SIG-M5 (cell line): ENCODE results near the gene CEP78.
"Not testable (repeated sequence)": the region's sequence is repeated elsewhere in the genome, so short reads cannot be mapped to it uniquely, and the experiment has no call there.

Source experiments
- DNase-seq: peaks from one replicate; lab custom pipeline; 2025; lab: John Stamatoyannopoulos, UW

The CEP78 gene, protein sequence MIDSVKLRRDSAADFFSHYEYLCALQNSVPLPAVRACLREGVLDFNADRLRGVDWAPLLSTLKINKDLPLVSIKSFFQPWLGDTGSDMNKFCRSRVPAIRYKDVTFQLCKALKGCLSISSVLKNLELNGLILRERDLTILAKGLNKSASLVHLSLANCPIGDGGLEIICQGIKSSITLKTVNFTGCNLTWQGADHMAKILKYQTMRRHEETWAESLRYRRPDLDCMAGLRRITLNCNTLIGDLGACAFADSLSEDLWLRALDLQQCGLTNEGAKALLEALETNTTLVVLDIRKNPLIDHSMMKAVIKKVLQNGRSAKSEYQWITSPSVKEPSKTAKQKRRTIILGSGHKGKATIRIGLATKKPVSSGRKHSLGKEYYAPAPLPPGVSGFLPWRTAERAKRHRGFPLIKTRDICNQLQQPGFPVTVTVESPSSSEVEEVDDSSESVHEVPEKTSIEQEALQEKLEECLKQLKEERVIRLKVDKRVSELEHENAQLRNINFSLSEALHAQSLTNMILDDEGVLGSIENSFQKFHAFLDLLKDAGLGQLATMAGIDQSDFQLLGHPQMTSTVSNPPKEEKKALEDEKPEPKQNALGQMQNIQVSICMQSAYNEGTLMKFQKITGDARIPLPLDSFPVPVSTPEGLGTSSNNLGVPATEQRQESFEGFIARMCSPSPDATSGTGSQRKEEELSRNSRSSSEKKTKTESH

DNA sequence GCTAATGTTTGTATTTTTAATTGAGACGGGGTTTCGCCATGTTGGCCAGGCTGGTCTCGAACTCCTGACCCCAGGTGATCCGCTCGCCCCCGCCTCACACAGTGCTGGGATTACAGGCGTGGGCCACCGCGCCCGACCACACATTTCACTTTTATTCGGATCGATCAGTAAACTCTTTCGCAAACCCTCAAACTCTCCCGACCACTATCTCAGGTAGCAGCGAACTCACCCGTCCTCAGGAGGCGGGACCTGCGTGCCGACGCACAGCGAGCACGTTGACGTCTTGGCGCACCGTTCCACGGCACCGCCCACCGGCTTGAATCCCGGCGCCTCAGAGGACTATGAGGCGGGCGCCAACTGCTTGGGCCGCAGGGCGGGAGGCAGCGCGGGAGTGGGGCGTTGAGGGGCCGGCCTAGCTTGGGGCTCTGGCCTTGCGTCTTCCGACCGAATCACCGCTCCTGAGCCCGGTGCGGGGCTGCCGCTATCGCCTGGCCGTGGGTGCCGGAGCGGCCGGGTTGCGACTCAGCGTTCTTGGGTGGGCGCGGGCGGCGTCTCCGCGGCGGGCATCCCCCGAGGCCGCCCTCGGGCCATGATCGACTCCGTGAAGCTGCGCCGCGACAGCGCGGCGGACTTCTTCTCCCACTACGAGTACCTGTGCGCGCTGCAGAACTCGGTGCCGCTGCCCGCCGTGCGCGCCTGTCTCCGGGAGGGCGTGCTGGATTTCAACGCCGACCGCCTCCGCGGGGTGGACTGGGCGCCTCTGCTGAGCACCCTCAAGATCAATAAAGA lies at the start of gene CEP78:
Gene CEP78, plus strand, starts transcription at position 314 of the 789 bp plus-strand sequence. Its CDS starts 276 bp downstream, at position 590.
- DNase-seq = peak; percentile 3

DNA sequence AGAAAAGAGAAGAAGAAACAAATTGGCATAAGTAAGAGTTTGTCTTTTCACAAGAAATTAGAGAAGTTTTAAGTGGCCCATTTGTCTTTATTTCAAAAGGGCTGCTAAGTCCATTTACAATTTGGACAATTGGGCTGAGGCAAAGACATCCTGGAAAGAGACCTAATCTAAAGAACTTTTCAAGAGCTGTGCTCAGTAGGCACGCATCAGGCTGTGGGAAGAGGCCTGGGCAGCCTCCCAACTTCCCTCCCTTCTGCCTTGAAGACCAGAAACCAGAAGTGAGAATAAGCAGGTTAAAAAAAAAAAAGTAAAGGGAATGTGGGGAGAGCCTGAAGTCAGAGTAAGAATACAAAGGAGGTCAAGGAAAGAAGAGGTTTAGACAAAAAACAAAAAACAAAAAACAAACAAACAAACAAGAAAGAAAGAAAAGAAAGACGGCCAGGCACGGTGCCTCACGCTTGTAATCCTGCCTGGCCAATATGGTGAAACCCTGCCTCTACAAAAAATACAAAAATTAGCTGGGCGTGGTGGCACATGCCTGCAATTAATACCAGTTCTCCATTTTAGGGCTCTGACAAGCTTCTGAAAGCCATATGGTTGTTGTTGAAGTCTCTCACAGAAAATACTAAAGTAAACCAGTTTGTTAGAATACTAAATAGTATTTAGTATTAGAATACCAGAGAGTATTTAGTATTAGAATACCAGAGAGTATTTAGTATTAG lies 48.0 kb upstream of the CEP78 start:
- DNase-seq = no peak

DNA sequence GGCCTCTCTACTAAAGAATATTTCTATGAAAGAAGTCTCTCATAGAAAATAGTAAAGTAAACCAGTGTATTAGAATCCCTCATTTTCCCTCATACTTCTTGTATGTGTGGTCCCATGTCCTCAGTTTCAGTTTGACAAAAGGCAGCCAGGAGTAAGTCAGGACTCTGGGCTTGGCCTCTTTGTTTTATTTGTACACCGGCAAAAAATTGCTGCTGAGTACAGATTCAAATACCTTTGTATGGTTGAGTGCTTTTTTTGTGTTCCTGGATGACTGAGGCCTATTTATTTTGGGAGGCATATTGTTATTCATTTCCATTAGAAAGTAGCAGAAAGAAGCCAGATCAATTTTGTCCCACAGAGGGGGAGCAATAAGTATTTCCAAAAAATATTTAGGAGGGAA lies 47.3 kb upstream of the CEP78 start:
- no peak for DNase-seq

DNA sequence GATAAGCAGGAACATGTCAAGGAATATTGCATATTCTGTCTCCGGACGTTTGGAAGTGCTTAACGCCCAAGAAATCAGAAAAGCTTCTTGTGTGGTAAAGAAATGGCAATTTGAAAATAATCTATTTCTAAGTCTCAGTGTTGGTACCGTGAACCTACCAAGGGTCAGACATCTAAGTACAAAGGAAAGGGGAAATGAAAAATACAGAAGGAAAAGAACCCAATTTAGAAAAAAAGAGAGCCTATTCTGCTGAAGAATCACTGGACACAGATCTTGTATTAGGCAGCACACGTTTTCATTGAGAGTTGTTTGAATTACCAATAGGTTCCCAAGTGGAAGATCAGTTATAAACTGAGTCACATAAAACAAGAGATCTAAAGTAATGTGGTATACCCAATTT lies 46.9 kb upstream of the CEP78 start:
- DNase-seq = no peak

DNA sequence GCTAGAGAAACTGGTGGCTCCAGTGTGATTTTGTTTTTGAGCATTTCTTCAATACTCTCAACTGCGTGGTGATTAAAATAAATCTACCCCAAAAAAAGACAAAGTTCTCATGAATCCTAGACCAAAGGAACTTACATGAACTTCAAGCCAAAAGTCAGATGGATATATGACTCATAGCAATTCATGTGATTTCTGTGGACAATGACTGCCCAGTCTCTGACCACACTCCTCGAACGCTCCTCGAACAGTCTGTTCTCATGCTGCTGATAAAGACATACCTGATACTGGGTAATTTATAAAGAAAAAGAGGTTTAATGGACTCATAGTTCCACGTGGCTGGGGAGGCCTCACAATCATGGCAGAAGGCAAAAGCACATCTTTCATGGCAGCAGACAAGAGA lies 46.4 kb upstream of the CEP78 start:
- no peak for DNase-seq

DNA sequence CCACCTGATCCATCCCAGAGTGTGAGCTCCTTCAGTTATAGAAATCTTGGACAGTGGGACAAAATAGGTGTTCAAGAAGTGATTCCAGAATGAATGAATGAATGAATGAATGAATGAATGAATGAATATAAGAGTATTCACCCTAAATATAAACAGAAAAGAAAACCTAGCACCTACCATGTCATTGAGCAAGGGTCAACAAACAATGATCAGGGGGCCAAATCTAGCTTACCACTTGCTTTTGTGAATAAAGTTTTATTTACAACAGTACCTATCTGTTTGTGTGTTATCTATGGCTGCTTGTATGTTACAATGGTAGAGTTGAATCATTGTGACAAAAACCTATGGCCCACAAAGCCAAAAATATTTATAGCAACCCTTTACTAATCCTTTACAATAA lies 43.9 kb upstream of the CEP78 start:
- DNase-seq = no peak

DNA sequence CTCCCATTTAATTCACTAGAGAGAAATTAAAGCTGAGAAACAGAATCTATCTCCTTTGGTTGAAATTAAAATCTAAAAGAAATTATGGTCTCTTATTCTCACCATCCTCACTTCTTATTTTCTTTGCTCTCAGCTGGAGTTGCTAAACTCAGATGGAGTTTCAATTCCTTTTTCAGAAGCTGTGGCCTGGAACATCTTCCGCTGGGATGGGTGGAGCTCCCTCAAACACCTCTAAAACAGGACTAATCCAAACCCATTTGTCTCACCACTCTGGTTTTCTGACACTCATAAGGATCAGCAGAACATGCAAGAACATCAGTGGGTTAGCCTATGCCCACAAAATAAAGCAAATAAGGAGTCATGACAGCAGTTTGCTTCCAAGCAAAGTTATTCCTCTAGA lies 39.6 kb upstream of the CEP78 start:
- DNase-seq = no peak

DNA sequence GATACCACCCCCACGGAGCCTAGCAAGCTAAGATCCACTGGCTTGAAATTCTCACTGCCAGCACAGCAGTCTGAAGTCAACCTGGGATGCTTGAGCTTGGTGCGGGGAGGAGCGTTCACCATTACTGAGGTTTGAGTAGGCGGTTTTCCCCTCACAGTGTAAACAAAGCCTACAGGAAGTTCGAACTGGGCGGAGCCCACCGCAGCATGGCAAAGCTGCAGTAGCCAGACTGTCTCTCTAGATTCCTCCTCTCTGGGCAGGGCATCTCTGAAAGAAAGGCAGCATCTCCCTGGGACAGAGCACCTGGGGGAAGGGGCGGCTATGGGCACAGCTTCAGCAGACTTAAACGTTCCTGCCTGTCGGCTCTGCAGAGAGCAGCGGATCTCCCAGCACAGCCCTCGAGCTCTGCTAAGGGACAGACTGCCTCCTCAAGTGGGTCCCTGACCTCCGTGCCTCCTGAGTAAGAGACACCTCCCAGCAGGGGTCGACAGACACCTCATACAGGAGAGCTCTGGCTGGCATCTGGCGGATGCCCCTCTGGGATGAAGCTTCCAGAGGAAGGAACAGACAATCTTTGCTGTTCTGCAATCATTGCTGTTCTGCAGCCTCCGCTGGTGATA lies 34.6 kb upstream of the CEP78 start:
- DNase-seq = not testable (repeated sequence)

DNA sequence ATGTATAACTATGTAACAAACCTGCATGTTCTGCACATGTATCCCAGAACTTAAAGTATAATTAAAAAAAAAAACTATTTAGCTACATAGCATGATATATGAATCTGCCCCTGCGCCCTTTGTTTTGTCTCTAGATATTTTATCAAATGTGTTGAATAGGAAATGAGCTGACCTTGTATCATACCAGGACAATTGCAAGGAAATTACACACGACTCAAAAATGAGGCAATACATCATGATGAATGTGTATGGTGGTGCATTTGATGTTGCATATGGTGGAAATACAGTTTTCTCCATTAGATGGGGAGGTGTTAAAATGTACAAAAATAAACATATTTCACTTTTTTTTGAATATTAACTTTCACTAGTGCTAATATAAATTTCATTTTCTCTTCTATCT lies 28.6 kb upstream of the CEP78 start:
- no peak for DNase-seq

DNA sequence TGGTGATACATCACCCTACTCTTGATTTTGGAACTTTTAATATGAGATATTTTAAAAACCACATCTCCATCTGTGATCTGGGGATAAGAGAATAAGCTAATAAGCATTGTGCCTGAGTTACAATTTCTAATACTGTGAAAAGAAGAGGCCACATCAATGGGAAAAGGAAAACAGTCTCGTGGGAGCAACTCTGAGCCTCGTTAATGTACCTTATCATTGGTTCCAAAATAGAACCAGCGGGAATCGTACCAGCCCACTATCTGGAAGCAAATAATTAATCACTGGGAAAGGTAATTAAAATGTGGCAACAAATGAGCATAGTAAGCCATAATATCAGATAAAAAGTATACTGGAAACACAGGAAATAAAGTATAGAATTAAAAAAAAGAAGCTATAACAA lies 28.0 kb upstream of the CEP78 start:
- no peak for DNase-seq

DNA sequence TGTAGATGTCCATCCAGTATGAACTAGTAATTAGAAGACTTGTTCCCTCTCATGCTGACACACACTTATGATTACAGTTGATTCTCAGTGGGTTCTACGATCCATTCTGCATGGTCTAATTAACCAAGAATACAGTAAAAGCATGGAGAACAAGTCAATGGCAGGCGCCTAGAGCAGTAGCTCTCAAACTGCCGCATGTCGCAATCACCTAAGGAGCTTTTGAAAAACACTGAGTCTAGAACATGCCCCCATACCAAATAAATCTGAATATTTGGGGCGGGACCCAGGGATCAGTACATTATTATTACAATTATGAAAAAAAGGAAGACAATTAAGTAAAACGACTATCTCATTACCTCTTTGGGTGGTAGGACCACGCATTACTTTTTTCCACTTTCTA lies 26.7 kb upstream of the CEP78 start:
- DNase-seq = no peak

DNA sequence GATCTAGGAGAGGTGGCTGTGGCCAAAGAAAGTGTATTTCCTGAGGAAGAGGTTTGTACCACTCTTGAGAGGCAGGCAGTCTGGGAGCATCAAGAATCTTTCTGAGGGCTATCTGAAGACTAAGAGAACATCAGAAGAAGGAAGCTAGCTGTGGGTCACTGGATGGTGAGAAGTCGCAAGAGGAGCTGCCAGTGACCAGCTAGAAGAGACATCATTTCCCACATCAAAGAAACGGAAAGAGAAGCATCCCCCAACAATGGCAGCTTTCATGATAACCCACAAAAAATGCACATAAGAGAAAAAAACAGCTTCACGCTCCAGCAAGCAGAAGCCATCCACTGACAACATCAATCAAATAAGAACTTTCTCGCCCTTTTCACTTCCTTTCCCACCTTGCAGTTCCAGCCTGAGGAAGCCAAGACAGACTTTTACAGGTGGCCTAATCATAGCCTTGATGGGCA lies 25.0 kb upstream of the CEP78 start:
- DNase-seq = no peak

DNA sequence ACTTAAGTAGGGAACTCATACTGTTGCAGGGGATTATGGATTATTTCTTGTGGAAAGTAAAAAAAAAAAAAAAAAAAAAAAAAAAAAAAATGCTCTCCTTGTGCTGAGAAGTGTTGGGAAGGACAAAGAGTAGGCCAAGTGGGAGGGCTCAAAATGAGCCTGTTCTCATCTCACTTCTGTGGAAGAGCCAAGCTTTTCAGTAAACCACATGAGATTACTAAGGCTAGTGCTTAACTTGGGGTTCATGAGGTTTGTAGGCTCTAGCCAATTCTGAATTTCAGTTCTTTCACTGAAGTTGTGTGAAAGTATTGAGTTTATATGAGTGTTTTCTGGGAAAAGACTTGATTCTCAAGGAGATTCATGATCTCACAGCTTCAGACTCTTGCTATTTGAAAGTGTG lies 23.0 kb upstream of the CEP78 start:
- no peak for DNase-seq

DNA sequence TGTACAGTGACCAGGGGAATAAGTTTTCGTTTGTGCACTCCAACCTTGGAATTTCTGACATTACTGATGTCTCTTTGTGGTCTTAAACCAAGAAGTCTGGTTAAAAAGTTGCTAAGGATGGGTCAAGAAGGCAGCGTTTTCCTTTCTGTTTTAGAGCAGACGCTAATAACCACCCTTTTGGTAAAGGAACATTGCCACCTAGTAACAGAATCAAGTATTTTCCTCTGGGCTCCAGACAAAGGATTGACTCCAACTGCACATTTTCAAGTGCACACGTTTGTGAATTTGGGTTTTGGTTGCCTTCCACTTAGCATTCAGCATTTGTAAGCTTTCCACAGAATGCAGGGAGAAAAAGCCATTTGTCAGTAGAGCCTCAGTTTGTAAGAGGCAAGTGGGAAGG lies 22.2 kb upstream of the CEP78 start:
- DNase-seq = no peak

DNA sequence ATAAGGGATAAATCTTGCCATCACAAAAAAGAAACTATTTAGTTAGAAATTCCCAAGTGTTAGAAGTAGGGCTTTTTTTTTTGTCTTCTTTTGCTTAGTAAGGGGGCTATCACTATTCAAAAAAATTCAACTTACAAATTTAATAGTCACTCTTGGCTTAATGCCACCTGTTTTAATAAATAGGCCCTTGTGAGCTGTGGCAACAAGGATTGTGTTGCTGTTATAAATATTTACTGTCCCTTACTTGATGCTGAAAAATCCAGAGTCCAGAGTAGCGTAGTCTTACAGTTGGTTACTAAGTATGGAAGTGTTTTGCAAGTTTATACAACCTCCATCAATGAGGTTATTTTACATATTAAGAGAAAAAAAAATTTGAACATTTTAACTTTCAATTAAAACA lies 21.4 kb upstream of the CEP78 start:
- DNase-seq = no peak

DNA sequence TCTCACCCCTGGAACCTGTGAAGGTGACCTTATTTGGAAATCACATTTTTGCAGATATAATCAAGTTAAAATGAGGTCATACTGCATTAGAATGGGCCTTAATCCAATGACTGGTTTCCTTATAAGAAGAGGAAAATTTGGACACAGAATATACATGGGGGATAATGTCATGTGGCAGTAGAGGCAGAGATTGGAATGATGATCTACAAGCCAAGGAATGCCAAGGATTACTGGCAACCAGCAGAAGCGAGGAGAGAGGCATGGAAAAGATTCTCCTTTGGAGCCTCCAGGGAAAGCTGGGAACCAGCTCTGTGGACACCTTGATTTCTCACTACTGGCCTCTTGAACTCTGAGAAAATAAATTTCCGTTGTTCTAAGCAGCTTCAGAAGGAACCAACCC lies 20.2 kb upstream of the CEP78 start:
- no peak for DNase-seq

DNA sequence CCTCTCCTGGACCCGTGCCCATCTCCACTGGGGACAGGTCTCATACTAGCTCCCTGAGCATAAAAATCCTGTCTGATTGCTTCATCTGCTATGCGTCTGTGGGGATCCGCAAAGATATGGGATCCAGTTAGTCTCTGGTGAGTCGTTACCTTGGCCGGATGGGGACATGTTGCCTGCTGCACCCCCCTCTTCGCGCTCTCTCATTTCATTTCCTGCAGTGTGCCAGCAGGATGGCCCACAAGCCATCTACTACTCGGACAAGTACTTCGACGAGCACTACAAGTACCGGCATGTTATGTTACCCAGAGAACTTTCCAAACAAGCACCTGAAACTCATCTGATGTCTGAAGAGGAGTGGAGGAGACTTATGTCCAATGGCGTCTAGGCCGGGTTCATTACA lies 17.0 kb upstream of the CEP78 start:
- DNase-seq = no peak

DNA sequence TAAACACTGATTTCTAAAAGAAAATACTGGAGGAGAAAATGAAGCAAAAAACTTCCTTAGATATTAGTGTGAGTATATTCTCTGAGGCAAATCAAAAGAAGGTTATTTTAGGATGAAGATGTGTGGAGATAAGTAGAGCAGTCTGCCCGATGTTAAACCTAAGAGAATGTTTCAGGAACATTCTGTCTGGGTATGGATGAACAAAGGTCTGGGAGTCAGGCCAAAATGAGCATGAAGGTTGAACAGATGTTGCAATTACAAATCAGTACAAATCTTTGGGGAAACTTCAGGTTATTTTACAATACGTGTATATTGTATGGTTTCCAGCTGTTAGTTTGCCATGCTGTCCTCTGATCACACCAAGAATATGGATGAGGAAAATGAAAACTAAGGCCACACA lies 14.4 kb upstream of the CEP78 start:
- DNase-seq = no peak

DNA sequence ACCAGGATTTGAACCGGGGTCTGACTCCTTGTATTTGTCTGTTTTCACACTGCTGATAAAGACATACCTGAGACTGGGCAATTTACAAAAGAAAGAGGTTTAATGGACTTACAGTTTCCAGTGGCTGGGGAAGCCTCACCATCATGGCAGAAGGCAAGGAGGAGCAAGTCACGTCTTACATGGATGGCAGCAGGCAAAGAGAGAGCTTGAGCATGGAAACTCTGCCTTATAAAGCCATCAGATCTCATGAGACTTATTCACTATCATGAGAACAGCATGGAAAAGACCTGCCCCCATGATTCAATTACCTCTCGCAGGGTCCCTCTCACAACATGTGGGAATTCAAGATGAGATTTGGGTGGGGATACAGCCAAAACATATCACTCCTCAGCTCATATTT lies 14.0 kb upstream of the CEP78 start:
- not testable (repeated sequence) for DNase-seq

DNA sequence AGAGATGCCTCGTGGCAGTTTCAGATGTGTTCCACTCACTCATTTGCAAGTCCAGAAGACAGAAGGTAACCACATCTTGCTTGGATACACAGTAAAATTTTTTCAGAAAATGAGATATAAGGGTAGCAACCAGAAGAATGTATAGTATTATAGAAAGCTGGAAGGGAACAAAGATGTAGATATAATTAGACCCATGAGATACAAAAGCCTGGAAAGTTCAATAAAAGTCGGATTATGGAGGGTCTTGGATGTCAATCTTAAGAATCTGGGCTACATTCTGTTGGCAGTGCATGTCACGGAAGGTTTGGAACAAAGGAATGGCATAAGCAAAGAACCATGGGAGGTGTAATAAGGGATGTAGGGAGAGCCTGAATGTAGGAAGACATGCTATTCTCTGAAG lies 5.1 kb upstream of the CEP78 start:
- DNase-seq = no peak

DNA sequence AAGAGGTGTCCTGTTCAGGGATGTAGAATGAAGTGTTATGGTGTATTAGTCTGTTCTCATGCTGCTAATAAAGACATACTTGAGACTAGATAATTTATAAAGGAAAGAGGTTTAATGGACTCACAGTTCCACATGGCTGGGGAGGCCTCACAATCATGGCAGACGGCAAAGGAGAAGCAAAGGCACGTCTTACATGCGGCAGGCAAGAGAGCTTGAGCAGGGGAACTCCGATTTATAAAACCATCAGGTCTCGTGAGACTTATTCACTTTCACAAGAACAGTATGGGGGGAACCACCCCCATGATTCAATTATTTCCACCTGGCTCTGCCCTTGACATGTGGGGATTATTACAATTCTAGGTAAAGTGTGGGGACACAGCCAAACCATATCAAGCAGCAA lies 3.4 kb upstream of the CEP78 start:
- not testable (repeated sequence) for DNase-seq

DNA sequence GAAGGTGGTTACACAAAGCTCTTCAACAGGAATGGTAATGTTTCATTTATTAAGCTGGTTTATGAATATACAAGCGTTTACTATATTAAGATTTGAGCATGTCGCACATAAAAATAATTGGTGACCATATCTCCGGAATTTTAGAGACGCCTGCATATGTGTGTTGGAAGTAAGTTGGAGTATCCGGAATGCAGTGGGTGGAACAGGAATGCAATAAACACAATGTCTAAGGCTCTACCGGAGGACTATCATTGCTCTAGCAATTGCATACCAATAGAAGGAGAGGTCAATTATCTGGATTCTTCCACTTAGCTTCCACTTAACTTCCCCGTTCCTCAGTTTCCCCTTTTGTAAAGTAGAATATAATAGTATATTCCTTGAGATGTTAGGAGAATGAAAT lies 1.1 kb upstream of the CEP78 start:
- DNase-seq = no peak
